Type B pancreatic cell (in vitro differentiated cells): ENCODE measurements around the gene TDRD10. TPM values are rescaled to one million over a fixed set of nuclear protein-coding genes. Genes with fewer than 3 reads are reported as not detected.

Experiments used
- DNase-seq: peaks from one replicate; pipeline ENCODE4 v3.0.0; 2021; ENCODE audit warnings: mixed read lengths; ENCODE audit not compliant: unreplicated experiment; ENCODE audit errors: extremely low spot score
- H3K27ac Mint-ChIP-seq: 2 replicates; pipeline ENCODE4 v1.8.0; 2021; ENCODE audit warnings: mild to moderate bottlenecking, mixed read lengths
- H3K27me3 Mint-ChIP-seq: 2 replicates; pipeline ENCODE4 v1.8.0; 2021; ENCODE audit warnings: mixed read lengths
- H3K36me3 Mint-ChIP-seq: 2 replicates; pipeline ENCODE4 v1.8.0; 2021; ENCODE audit warnings: mixed read lengths
- H3K4me1 Mint-ChIP-seq: one replicate; pipeline ENCODE4 v1.8.0; 2021; ENCODE audit warnings: mixed read lengths; ENCODE audit not compliant: unreplicated experiment
- H3K4me3 Mint-ChIP-seq: 2 replicates; pipeline ENCODE4 v1.8.0; 2021; ENCODE audit warnings: mild to moderate bottlenecking, mixed read lengths
- H3K9me3 Mint-ChIP-seq: 2 replicates; pipeline ENCODE4 v1.8.0; 2021; ENCODE audit warnings: mixed read lengths
- CTCF ChIP-seq: fragments of 200-600 bp; sonication (generic); conservative IDR thresholded peaks from 2 replicates; pipeline ENCODE4 v1.5.0; 2021; ENCODE audit warnings: antibody characterized with exemption, mild to moderate bottlenecking
- total RNA-seq: library from RNA; stranded (reverse); gene quantifications from 2 replicates; pipeline ENCODE4 v1.2.1, GENCODE V29; 2021; ENCODE audit warnings: low replicate concordance

The TDRD10 gene
- total RNA-seq, 1 donor from 2014 or later = not detected

DNA sequence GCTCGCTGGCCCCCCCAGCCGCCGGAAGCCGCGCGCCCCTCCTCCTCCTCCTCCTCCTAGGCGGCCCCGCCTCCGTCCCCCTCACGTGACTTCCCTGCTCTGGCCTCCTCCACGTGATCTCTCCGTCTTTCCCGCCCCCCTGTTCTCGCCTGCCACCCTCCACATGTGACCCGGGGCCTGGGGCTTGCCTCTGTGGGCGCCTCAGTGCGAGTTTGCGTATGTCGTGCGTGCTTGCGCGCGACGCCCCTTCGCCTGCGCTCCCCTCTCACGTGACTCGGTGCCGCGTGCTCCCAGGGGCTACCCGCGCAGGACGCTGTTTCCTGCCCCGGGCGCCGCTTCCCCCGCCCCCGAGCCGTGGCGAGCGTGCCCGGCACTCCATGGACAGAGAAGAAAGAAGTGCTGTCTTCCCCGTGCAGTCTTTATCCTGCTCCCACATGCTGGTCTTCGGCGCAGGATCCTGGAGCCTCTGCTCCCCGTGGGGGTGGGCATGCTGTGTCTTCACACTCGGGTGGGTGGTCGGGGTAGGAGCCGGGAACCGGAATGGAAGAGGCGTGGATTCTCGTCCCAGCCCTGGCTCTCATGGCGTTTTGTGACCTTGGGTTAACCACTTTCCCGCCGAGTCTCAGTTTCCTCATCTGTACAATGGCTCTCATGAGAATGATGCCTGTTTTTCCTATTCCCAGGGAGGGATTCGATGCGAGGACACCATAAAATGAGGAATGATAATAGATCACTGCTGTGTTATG, 56.9 kb downstream of the TDRD10 start:
- TF ChIP-seq CTCF = no peak
- Mint-ChIP-seq H3K36me3 (peaks cover 12% of the 10 kb centered on the region), H3K27ac (peak overlapping the region; percentile 96), H3K9me3 (no peaks in the 10 kb centered on the region), H3K4me3 (peak overlapping the region; percentile 93), H3K4me1 (peaks cover 31% of the 10 kb centered on the region), H3K27me3 (peaks cover under 1% of the 10 kb centered on the region)
- DNase-seq = peak; percentile 99

DNA sequence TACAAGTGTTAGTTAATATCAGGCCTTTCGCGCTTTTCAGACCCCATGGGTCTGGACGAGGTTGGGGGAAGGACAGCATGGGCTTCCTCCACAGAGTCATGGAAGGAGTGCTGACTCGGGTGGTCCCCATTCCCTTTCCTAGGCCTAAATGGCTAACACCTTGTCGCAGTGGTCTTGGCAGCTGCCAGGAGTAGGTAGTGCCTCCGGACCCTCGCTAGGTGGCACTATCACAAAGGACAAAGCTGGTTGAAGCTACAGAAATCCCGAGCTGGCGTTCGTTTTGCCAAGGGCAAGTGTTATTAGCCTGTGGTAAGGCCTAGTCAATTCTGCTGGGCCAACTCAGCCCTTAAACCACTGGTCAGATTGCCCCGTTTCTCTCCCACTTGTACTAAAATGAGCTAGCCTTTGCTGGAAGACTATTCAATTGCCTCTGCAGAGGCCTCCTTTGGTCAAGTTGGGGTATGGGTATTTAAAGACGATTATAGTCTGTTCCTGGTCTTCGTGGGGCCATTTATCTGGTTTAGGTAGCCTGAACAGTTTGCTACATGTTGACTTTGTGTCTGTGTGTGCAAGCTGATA, 57.5 kb downstream of the TDRD10 start:
- H3K4me1 Mint-ChIP-seq = peaks cover 31% of the 10 kb centered on the region
- H3K36me3 Mint-ChIP-seq = peaks cover 10% of the 10 kb centered on the region
- H3K9me3 Mint-ChIP-seq = no peaks in the 10 kb centered on the region
- peak overlapping the region; percentile 93 for H3K4me3 Mint-ChIP-seq
- peak overlapping the region; percentile 96 for H3K27ac Mint-ChIP-seq
- H3K27me3 Mint-ChIP-seq = peaks cover 2% of the 10 kb centered on the region
- peak; percentile 85 for DNase-seq
- peak; percentile 96 for TF ChIP-seq CTCF

DNA sequence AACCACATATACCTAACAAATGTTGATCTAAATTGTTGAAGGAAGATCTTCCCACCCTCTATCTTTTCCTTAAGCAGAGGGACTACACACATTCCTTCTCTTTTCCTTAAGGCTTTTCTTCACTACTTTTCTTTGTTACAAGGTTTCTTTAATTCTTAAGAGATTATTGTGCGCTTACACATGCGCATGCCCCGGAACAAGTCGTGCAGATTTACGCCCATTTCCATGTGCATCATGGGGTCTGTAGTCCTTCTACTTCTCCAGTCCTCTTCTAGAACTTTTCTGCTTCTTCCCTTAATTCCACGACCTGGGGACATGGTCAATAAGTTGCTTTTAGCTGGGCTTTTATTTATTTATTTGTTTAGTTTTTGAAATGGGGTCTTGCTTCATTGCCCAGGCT, 63.9 kb downstream of the TDRD10 start:
- H3K27ac Mint-ChIP-seq = no peak overlapping the region
- no peak for TF ChIP-seq CTCF
- H3K36me3 Mint-ChIP-seq = no peaks in the 10 kb centered on the region
- peaks cover 5% of the 10 kb centered on the region for H3K4me1 Mint-ChIP-seq
- H3K9me3 Mint-ChIP-seq = no peaks in the 10 kb centered on the region
- no peak overlapping the region for H3K4me3 Mint-ChIP-seq
- no peak for DNase-seq
- H3K27me3 Mint-ChIP-seq = peaks cover 53% of the 10 kb centered on the region

DNA sequence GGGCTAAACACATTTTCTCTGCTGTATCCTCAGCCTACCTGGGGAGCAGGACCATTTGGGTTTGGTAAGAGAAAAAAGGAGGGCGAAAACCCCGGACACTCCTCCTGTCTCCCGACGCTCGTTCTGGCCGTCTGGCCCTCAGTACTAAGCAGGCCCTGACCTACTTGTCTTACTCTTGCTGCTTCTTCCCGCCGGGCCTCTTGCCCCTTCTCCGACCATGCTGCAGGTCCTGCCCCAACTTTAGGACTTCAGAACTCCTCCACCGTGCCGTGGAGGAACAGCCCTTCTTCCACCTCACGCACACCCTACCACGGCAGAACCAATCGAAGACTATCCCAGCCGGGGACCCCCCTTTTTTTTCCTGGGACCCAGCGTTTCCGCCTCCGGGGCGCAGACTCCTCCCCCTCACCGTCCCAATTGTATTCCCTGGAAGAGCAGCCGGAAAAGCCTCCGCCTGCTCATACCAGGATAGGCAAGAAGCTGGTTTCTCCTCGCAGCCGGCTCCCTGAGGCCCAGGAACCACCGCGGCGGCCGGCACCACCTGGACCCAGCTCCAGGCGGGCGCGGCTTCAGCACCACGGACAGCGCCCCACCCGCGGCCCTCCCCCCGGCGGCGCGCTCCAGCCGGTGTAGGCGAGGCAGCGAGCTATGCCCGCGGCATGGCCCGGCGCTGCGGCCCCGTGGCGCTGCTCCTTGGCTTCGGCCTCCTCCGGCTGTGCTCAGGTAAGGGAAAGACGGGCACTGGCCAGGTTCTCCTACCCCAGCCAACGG, 65.6 kb downstream of the TDRD10 start, which contains the start of gene CHRNB2:
CHRNB2 (plus strand) TSS at position 393 of the 771 bp plus-strand sequence; CDS start at position 660, 267 bp downstream.
- no peaks in the 10 kb centered on the region for H3K36me3 Mint-ChIP-seq
- peak within 1 kb of the TSS; percentile 82 for H3K4me3 Mint-ChIP-seq
- peaks cover 59% of the 10 kb centered on the region for H3K27me3 Mint-ChIP-seq
- H3K27ac Mint-ChIP-seq = peak within 1 kb of the TSS; percentile 34
- no peaks in the 10 kb centered on the region for H3K9me3 Mint-ChIP-seq
- peaks cover 5% of the 10 kb centered on the region for H3K4me1 Mint-ChIP-seq
- no peak for TF ChIP-seq CTCF
- peak; percentile 86 for DNase-seq

GRCh38 chr1:154568157-154568815, 66.3 kb downstream of the TDRD10 start:
- Mint-ChIP-seq H3K27ac (no peak overlapping the region), H3K9me3 (no peaks in the 10 kb centered on the region), H3K27me3 (peaks cover 59% of the 10 kb centered on the region), H3K4me1 (peaks cover 8% of the 10 kb centered on the region), H3K36me3 (no peaks in the 10 kb centered on the region), H3K4me3 (peak overlapping the region; percentile 68)
- no peak for DNase-seq
- TF ChIP-seq CTCF = no peak
